ENCODE data around the gene STXBP6. TPM values are rescaled to one million over a fixed set of nuclear protein-coding genes. Genes with fewer than 3 reads are reported as not detected.

The STXBP6 gene
- 36.9 and 38.4 TPM in 2 replicates for total RNA-seq (2014; rRNA removed; shearing (Covaris generic))
- polyA plus RNA-seq (2014; cell fraction: nucleus; rRNA removed) = 16.7 and 19.5 TPM in 2 replicates

GRCh38 chr14:25049568-25050268 is at the start of gene STXBP6:
STXBP6 (minus strand) TSS chr14:25050147; CDS start chr14:24974818, 75,329 bp downstream.
- peak; percentile 62 for DNase-seq (ENCODE audit: extremely low read depth, low read depth)

- no peak for DNase-seq (ENCODE audit: extremely low read depth, low read depth)
Observed at GRCh38 chr14:25097120-25097519, 47.2 kb upstream of the STXBP6 start.

- DNase-seq (ENCODE audit: extremely low read depth, low read depth) = no peak
Observed at GRCh38 chr14:25095736-25096437, 45.9 kb upstream of the STXBP6 start.

GRCh38 chr14:25094171-25094907 is 44.4 kb upstream of the STXBP6 start:
- DNase-seq (ENCODE audit: extremely low read depth, low read depth) = no peak

GRCh38 chr14:25092258-25092740 is 42.4 kb upstream of the STXBP6 start:
- no peak for DNase-seq (ENCODE audit: extremely low read depth, low read depth)

- DNase-seq (ENCODE audit: extremely low read depth, low read depth) = no peak
Observed at GRCh38 chr14:25090716-25091454, 40.9 kb upstream of the STXBP6 start.

GRCh38 chr14:25090256-25090655 is 40.3 kb upstream of the STXBP6 start:
- DNase-seq (ENCODE audit: extremely low read depth, low read depth) = no peak

GRCh38 chr14:25089496-25089895 is 39.5 kb upstream of the STXBP6 start:
- DNase-seq (ENCODE audit: extremely low read depth, low read depth) = no peak

GRCh38 chr14:25086821-25087396 is 37.0 kb upstream of the STXBP6 start:
- DNase-seq (ENCODE audit: extremely low read depth, low read depth) = no peak

- DNase-seq (ENCODE audit: extremely low read depth, low read depth) = no peak
Observed at GRCh38 chr14:25086081-25086480, 36.1 kb upstream of the STXBP6 start.

- no peak for DNase-seq (ENCODE audit: extremely low read depth, low read depth)
Observed at GRCh38 chr14:25080682-25081081, 30.7 kb upstream of the STXBP6 start.

- no peak for DNase-seq (ENCODE audit: extremely low read depth, low read depth)
Observed at GRCh38 chr14:25079311-25079710, 29.4 kb upstream of the STXBP6 start.

- no peak for DNase-seq (ENCODE audit: extremely low read depth, low read depth)
Observed at GRCh38 chr14:25074099-25074685, 24.2 kb upstream of the STXBP6 start.

- no peak for DNase-seq (ENCODE audit: extremely low read depth, low read depth)
Observed at GRCh38 chr14:25069879-25070278, 19.9 kb upstream of the STXBP6 start.

- no peak for DNase-seq (ENCODE audit: extremely low read depth, low read depth)
Observed at GRCh38 chr14:25067600-25067999, 17.7 kb upstream of the STXBP6 start.

GRCh38 chr14:25062022-25062321 is 12.0 kb upstream of the STXBP6 start:
- DNase-seq (ENCODE audit: extremely low read depth, low read depth) = no peak

GRCh38 chr14:25056688-25057078 is 6.7 kb upstream of the STXBP6 start:
- DNase-seq (ENCODE audit: extremely low read depth, low read depth) = no peak

- DNase-seq (ENCODE audit: extremely low read depth, low read depth) = no peak
Observed at GRCh38 chr14:25055992-25056687, 6.2 kb upstream of the STXBP6 start.

GRCh38 chr14:25055005-25055404 is 5.1 kb upstream of the STXBP6 start:
- DNase-seq (ENCODE audit: extremely low read depth, low read depth) = no peak

Measured in NCI-H460 (cell line).